Smooth muscle cell (in vitro differentiated cells): ENCODE measurements around the gene SLC39A10. TPM values are rescaled to one million over a fixed set of nuclear protein-coding genes. Genes with fewer than 3 reads are reported as not detected.

Experiments
- DNase-seq: peaks from one replicate; lab custom pipeline; 2025; ENCODE audit not compliant: unreplicated experiment; lab: John Stamatoyannopoulos, UW
- H2AFZ ChIP-seq: fragments of 200-600 bp; sonication (generic); 2 replicates; pipeline ENCODE4 v1.6.0; 2016; ENCODE audit warnings: antibody characterized with exemption, low read depth, mild to moderate bottlenecking
- H3F3A ChIP-seq: fragments of 200-600 bp; sonication (generic); 2 replicates; pipeline ENCODE4 v1.6.0; 2017; ENCODE audit warnings: antibody characterized with exemption, low read depth
- H3K27ac ChIP-seq: fragments of 200-600 bp; sonication (generic); 2 replicates; pipeline ENCODE4 v1.5.1; 2016; ENCODE audit warnings: low read depth, mild to moderate bottlenecking
- H3K27me3 ChIP-seq: fragments of 200-600 bp; sonication (generic); 2 replicates; pipeline ENCODE4 v1.6.1; 2016; ENCODE audit warnings: low read depth, mild to moderate bottlenecking
- H3K36me3 ChIP-seq: fragments of 200-600 bp; sonication (generic); 2 replicates; pipeline ENCODE4 v1.5.1; 2016; ENCODE audit warnings: low read depth
- H3K4me1 ChIP-seq: fragments of 200-600 bp; sonication (generic); 2 replicates; pipeline ENCODE4 v1.5.1; 2016; ENCODE audit warnings: low read depth
- H3K4me2 ChIP-seq: fragments of 200-600 bp; sonication (generic); 2 replicates; pipeline ENCODE4 v1.6.0; 2016; ENCODE audit warnings: mild to moderate bottlenecking
- H3K4me3 ChIP-seq: fragments of 200-600 bp; sonication (generic); 2 replicates; pipeline ENCODE4 v1.5.1; 2016; ENCODE audit warnings: mild to moderate bottlenecking
- H3K79me2 ChIP-seq: fragments of 200-600 bp; sonication (generic); 2 replicates; pipeline ENCODE4 v1.6.0; 2016; ENCODE audit warnings: low read depth, mild to moderate bottlenecking
- H3K9ac ChIP-seq: fragments of 200-600 bp; sonication (generic); 2 replicates; pipeline ENCODE4 v1.6.0; 2016; ENCODE audit warnings: low read depth
- H3K9me3 ChIP-seq: fragments of 200-600 bp; sonication (generic); replicated peaks from 2 replicates; pipeline ENCODE4 v1.5.1; 2016; ENCODE audit warnings: low read depth
- H4K20me1 ChIP-seq: fragments of 200-600 bp; sonication (generic); 2 replicates; pipeline ENCODE4 v1.6.0; 2016; ENCODE audit warnings: low read depth
- CTCF ChIP-seq: fragments of 200-600 bp; sonication (generic); IDR thresholded peaks from 2 replicates; pipeline ENCODE4 v1.5.1; 2017; ENCODE audit warnings: borderline replicate concordance, mild to moderate bottlenecking, antibody characterized with exemption; ENCODE audit not compliant: insufficient read depth, poor library complexity, severe bottlenecking
- WGBS: methylation state at CpG from one replicate; pipeline ENCODE4 v1.1.7; 2016; ENCODE audit warnings: low lambda C conversion rate; 5-methylcytosine and 5-hydroxymethylcytosine counted together
- polyA plus RNA-seq: library from polyadenylated mRNA; unstranded; fragments of >200 nt; fragmentation: Nextera tagmentation; extraction: Ambion mirVana; gene quantifications from 2 replicates; pipeline ENCODE4 v1.2.1, GENCODE V29; 2016
- total RNA-seq: library from RNA; depleted of rRNA; stranded (reverse); fragments of >200 nt; gene quantifications from 2 replicates; pipeline ENCODE4 v1.2.3, GENCODE V29; 2014

The SLC39A10 gene
- total and polyA plus RNA-seq, 2 experiments from 2014 or later = 15.6 to 81.2 TPM

- no peak for TF ChIP-seq CTCF
- no peaks in the 10 kb centered on the region for H3F3A ChIP-seq
- H3K27ac ChIP-seq = peak overlapping the region; percentile 92
- H3K4me2 ChIP-seq = peak overlapping the region; percentile 84
- H4K20me1 ChIP-seq = peaks cover 44% of the 10 kb centered on the region
- H3K9me3 ChIP-seq = no peaks in the 10 kb centered on the region
- peak overlapping the region; percentile 54 for H2AFZ ChIP-seq
- peaks cover 24% of the 10 kb centered on the region for H3K4me1 ChIP-seq
- peak overlapping the region; percentile 96 for H3K9ac ChIP-seq
- peak overlapping the region; percentile 87 for H3K4me3 ChIP-seq
- DNase-seq = peak; percentile 34
- H3K27me3 ChIP-seq = no peaks in the 10 kb centered on the region
- peaks cover 55% of the 10 kb centered on the region for H3K79me2 ChIP-seq
- H3K36me3 ChIP-seq = no peaks in the 10 kb centered on the region
- WGBS = under 1% methylated on average over 26 of the region's 66 CpGs
These were observed 861 bp downstream of the SLC39A10 start for GRCh38 chr2:195657634-195658540.

- DNase-seq = no peak
- Histone ChIP-seq H2AFZ (no peak overlapping the region), H3K9me3 (no peaks in the 10 kb centered on the region), H3K4me3 (peak overlapping the region; percentile 87), H3K36me3 (no peaks in the 10 kb centered on the region), H3F3A (no peaks in the 10 kb centered on the region), H3K27me3 (no peaks in the 10 kb centered on the region), H3K79me2 (peaks cover 61% of the 10 kb centered on the region), H4K20me1 (peaks cover 50% of the 10 kb centered on the region), H3K9ac (peak overlapping the region; percentile 96), H3K4me1 (peaks cover 24% of the 10 kb centered on the region), H3K4me2 (peak overlapping the region; percentile 84), H3K27ac (peak overlapping the region; percentile 92)
- 16% methylated on average over 1 of the region's 1 CpG for WGBS
- TF ChIP-seq CTCF = no peak
These were observed 1.5 kb downstream of the SLC39A10 start for GRCh38 chr2:195658541-195658890.

GRCh38 chr2:195659114-195659513, 2.1 kb downstream of the SLC39A10 start:
- Histone ChIP-seq H3K27ac (peak overlapping the region; percentile 92), H3K9me3 (no peaks in the 10 kb centered on the region), H2AFZ (no peak overlapping the region), H3K4me3 (peak overlapping the region; percentile 87), H3K4me1 (peaks cover 24% of the 10 kb centered on the region), H3K36me3 (no peaks in the 10 kb centered on the region), H3K79me2 (peaks cover 67% of the 10 kb centered on the region), H4K20me1 (peaks cover 55% of the 10 kb centered on the region), H3F3A (no peaks in the 10 kb centered on the region), H3K4me2 (peak overlapping the region; percentile 84), H3K9ac (no peak overlapping the region), H3K27me3 (no peaks in the 10 kb centered on the region)
- DNase-seq = no peak
- WGBS = 69% methylated on average over 5 of the region's 5 CpGs
- TF ChIP-seq CTCF = no peak
